NCI-H1105 (cell line): ENCODE results near the gene RAD51B.
"Not testable (repeated sequence)": the region's sequence is repeated elsewhere in the genome, so short reads cannot be mapped to it uniquely, and the experiment has no call there.

Experiments
- DNase-seq: peaks from one replicate; lab custom pipeline; 2025; lab: John Stamatoyannopoulos, UW

Gene RAD51B

GRCh38 chr14:68027276-68027675 lies 207.7 kb downstream of the RAD51B start:
- no peak for DNase-seq

GRCh38 chr14:68028075-68028474 lies 208.5 kb downstream of the RAD51B start:
- DNase-seq: no peak

- not testable (repeated sequence) for DNase-seq
Observed at GRCh38 chr14:68031011-68031410, 211.4 kb downstream of the RAD51B start.

GRCh38 chr14:68032154-68032553 lies 212.6 kb downstream of the RAD51B start:
- no peak for DNase-seq

- no peak for DNase-seq
Observed at GRCh38 chr14:68033336-68033932, 213.9 kb downstream of the RAD51B start.

GRCh38 chr14:68034896-68035295 lies 215.3 kb downstream of the RAD51B start:
- DNase-seq: no peak

GRCh38 chr14:68036202-68036601 lies 216.6 kb downstream of the RAD51B start:
- no peak for DNase-seq

- DNase-seq: no peak
Observed at GRCh38 chr14:68039593-68039992, 220.0 kb downstream of the RAD51B start.

- no peak for DNase-seq
Observed at GRCh38 chr14:68040633-68041369, 221.2 kb downstream of the RAD51B start.

- DNase-seq: no peak
Observed at GRCh38 chr14:68041876-68042354, 222.3 kb downstream of the RAD51B start.

- no peak for DNase-seq
Observed at GRCh38 chr14:68042586-68043210, 223.1 kb downstream of the RAD51B start.

GRCh38 chr14:68043752-68044151 lies 224.2 kb downstream of the RAD51B start:
- DNase-seq: no peak

- DNase-seq: no peak
Observed at GRCh38 chr14:68047906-68048305, 228.3 kb downstream of the RAD51B start.

GRCh38 chr14:68048815-68049214 lies 229.2 kb downstream of the RAD51B start:
- not testable (repeated sequence) for DNase-seq

- no peak for DNase-seq
Observed at GRCh38 chr14:68050177-68050576, 230.6 kb downstream of the RAD51B start.

GRCh38 chr14:68051146-68051545 lies 231.6 kb downstream of the RAD51B start:
- no peak for DNase-seq

- DNase-seq: no peak
Observed at GRCh38 chr14:68060198-68060597, 240.6 kb downstream of the RAD51B start.

- no peak for DNase-seq
Observed at GRCh38 chr14:68062651-68063050, 243.1 kb downstream of the RAD51B start.

GRCh38 chr14:68065322-68065721 lies 245.7 kb downstream of the RAD51B start:
- no peak for DNase-seq

GRCh38 chr14:68074765-68075381 lies 255.3 kb downstream of the RAD51B start:
- DNase-seq: no peak

GRCh38 chr14:68075382-68076029 lies 255.9 kb downstream of the RAD51B start:
- DNase-seq: no peak

GRCh38 chr14:68076451-68076850 lies 256.9 kb downstream of the RAD51B start:
- DNase-seq: no peak
